Measurements from ENCODE around the gene P2RY11. TPM values are rescaled to one million over a fixed set of nuclear protein-coding genes. Genes with fewer than 3 reads are reported as not detected.
A peak's percentile ranks its signal among the peaks of the same experiment; 100 is the strongest.

P2RY11 gene
- total RNA-seq, 2 donors from 2014 or later: 46.6 to 50.8 TPM

- Mint-ChIP-seq H3K27me3 (no peaks in the 10 kb centered on the region), H3K4me3 (no peak overlapping the region), H3K27ac (no peak overlapping the region), H3K4me1 (peaks cover 7% of the 10 kb centered on the region), H3K36me3 (ENCODE audit: low read depth) (peaks cover 3% of the 10 kb centered on the region)
- DNase-seq: no peak
- no peaks in the 10 kb centered on the region for H3K9me3 ChIP-seq (ENCODE audit: control insufficient read depth, low read length, poor library complexity, severe bottlenecking)
- ATAC-seq: no peak
Measured at GRCh38 chr19:10124429-10124828, 12.9 kb downstream of the P2RY11 start.

GRCh38 chr19:10126213-10126639 lies 14.7 kb downstream of the P2RY11 start:
- Mint-ChIP-seq H3K4me1 (peaks cover 4% of the 10 kb centered on the region), H3K4me3 (no peak overlapping the region), H3K36me3 (ENCODE audit: low read depth) (no peaks in the 10 kb centered on the region), H3K27me3 (no peaks in the 10 kb centered on the region), H3K27ac (peak overlapping the region; percentile 45)
- DNase-seq: no peak
- peak; percentile 39 for ATAC-seq
- H3K9me3 ChIP-seq (ENCODE audit: control insufficient read depth, low read length, poor library complexity, severe bottlenecking): no peaks in the 10 kb centered on the region

DNA sequence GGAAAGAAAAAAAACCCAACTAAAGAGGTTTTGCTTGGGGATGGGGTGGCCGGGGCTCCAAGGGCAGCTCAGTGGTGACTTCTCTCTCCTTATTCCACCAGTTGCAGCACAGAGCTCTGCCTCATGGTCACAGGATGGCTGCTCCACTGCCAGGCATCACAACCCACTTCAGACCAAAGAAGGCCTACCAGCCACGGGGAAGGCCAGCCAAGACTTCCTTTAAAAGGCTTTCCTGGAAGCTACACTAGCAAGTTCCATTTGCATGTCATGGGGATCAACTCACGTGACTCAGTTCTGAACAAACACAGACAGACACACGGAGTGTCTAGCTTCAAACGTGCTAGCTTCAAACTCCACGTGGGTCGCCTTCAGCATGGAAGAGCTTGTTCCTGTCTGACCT lies 21.4 kb downstream of the P2RY11 start:
- Mint-ChIP-seq H3K4me3 (no peak overlapping the region), H3K27ac (no peak overlapping the region), H3K27me3 (no peaks in the 10 kb centered on the region), H3K36me3 (ENCODE audit: low read depth) (peaks cover 7% of the 10 kb centered on the region), H3K4me1 (peaks cover 5% of the 10 kb centered on the region)
- ATAC-seq (no peak), DNase-seq (no peak)
- H3K9me3 ChIP-seq (ENCODE audit: control insufficient read depth, low read length, poor library complexity, severe bottlenecking): no peaks in the 10 kb centered on the region

GRCh38 chr19:10133596-10133995 lies 22.1 kb downstream of the P2RY11 start:
- DNase-seq (no peak), ATAC-seq (no peak)
- Mint-ChIP-seq H3K4me3 (no peak overlapping the region), H3K27me3 (no peaks in the 10 kb centered on the region), H3K4me1 (peaks cover 5% of the 10 kb centered on the region), H3K27ac (no peak overlapping the region), H3K36me3 (ENCODE audit: low read depth) (peaks cover 7% of the 10 kb centered on the region)
- no peaks in the 10 kb centered on the region for H3K9me3 ChIP-seq (ENCODE audit: control insufficient read depth, low read length, poor library complexity, severe bottlenecking)

DNA sequence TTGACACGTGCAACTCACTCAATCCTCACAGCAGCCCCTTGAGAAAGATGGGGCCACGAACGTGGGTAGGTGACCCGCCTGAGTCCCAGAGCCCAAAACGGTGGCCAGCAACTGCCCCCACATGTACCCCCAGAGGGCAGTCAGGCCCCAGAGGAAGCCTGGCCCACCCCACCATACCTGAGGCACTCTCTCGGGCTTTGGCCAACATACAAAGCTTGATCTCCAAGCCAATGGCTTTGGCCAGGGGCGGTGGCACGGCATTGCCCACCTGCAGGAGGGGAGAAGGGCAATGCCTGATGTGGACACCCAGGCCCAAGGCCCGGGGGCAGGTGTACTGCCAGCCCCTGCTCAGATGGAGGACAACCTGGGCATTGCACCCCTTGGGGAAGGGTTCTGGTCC lies 22.5 kb downstream of the P2RY11 start:
- H3K9me3 ChIP-seq (ENCODE audit: control insufficient read depth, low read length, poor library complexity, severe bottlenecking): no peaks in the 10 kb centered on the region
- DNase-seq (no peak), ATAC-seq (no peak)
- H3K4me1 Mint-ChIP-seq: peaks cover 5% of the 10 kb centered on the region
- H3K4me3 Mint-ChIP-seq: no peak overlapping the region
- H3K27ac Mint-ChIP-seq: no peak overlapping the region
- no peaks in the 10 kb centered on the region for H3K27me3 Mint-ChIP-seq
- H3K36me3 Mint-ChIP-seq (ENCODE audit: low read depth): peaks cover 7% of the 10 kb centered on the region

GRCh38 chr19:10135551-10136334 lies 24.2 kb downstream of the P2RY11 start:
- DNase-seq (no peak), ATAC-seq (no peak)
- Mint-ChIP-seq H3K27ac (peak overlapping the region; percentile 9), H3K36me3 (ENCODE audit: low read depth) (peaks cover 7% of the 10 kb centered on the region), H3K4me3 (no peak overlapping the region), H3K4me1 (peaks cover 8% of the 10 kb centered on the region), H3K27me3 (no peaks in the 10 kb centered on the region)
- H3K9me3 ChIP-seq (ENCODE audit: control insufficient read depth, low read length, poor library complexity, severe bottlenecking): no peaks in the 10 kb centered on the region

DNA sequence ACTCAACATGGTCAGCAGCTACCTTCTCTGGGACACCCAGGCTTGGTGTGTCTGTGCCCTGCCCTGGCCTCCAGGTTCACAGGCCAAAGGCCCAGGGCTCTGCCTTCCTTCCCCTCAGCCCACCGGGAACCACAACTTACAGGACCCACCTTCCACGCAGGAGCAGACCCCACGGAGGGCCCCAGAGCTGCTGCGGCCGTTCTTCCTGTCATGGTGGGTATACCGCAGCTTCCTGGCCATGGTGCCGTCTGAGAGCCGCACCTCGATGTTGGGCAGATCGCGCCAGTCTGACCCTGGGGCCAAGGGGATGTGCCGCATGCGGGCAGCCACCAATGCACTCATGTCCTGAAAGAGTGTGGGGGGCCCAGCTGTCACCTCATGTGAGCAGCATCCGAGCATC lies 25.4 kb downstream of the P2RY11 start:
- peaks cover 7% of the 10 kb centered on the region for H3K4me1 Mint-ChIP-seq
- no peak for DNase-seq
- H3K27me3 Mint-ChIP-seq: no peaks in the 10 kb centered on the region
- H3K27ac Mint-ChIP-seq: no peak overlapping the region
- no peak overlapping the region for H3K4me3 Mint-ChIP-seq
- ATAC-seq: no peak
- peaks cover 5% of the 10 kb centered on the region for H3K36me3 Mint-ChIP-seq (ENCODE audit: low read depth)
- H3K9me3 ChIP-seq (ENCODE audit: control insufficient read depth, low read length, poor library complexity, severe bottlenecking): no peaks in the 10 kb centered on the region

- H3K27ac Mint-ChIP-seq: peak overlapping the region; percentile 29
- ATAC-seq (no peak), DNase-seq (no peak)
- no peaks in the 10 kb centered on the region for H3K9me3 ChIP-seq (ENCODE audit: control insufficient read depth, low read length, poor library complexity, severe bottlenecking)
- peaks cover 12% of the 10 kb centered on the region for H3K4me1 Mint-ChIP-seq
- no peak overlapping the region for H3K4me3 Mint-ChIP-seq
- peaks cover 3% of the 10 kb centered on the region for H3K36me3 Mint-ChIP-seq (ENCODE audit: low read depth)
- no peaks in the 10 kb centered on the region for H3K27me3 Mint-ChIP-seq
Measured at GRCh38 chr19:10137751-10138682, 26.5 kb downstream of the P2RY11 start.

DNA sequence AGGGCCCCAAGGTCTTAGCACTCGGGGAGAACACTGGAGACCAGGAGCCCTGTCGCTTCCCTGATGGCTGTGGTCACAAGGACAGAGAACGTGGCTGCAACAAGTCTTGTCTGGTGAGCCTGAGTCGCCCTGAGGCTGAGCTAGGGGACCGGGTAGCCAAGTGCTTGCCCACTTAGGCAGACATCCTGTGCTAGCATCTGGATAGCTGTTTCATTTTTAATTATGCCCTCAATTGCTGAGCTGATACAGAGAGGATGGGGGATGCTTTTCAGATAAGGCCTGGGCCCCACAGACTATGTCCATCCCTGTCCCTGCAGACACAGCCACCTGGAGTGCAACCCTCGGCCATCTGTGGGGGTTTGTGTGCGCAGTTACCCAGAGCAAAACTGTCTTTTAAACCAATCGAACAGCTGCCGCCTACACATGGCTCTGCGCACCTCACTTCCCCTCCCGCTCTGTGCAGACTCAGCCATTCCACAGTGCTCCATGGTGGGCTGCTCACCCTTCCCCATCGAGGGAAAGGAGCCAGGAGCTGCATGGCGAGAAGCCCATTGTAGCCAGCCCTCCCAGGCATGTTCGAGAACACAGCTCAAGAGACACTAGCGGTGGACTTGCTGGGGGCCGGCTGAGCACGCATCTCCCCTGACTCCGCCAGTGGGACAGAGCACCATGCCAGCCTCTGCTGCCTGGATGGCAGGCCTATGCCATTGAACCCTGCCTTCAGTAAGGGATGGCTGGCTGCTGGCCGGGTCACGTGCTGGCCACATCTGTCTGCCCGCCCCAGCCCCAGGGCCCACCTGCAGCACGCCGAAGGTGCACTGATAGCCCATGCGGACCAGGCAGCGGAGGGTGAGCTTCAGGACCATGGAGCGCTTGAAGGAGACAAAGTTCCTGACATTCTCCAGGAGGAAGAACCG lies 27.6 kb downstream of the P2RY11 start:
- H3K4me1 Mint-ChIP-seq: peaks cover 15% of the 10 kb centered on the region
- no peak overlapping the region for H3K4me3 Mint-ChIP-seq
- no peaks in the 10 kb centered on the region for H3K27me3 Mint-ChIP-seq
- peaks cover 2% of the 10 kb centered on the region for H3K36me3 Mint-ChIP-seq (ENCODE audit: low read depth)
- DNase-seq (no peak), ATAC-seq (no peak)
- H3K27ac Mint-ChIP-seq: peak overlapping the region; percentile 29
- no peaks in the 10 kb centered on the region for H3K9me3 ChIP-seq (ENCODE audit: control insufficient read depth, low read length, poor library complexity, severe bottlenecking)

- H3K9me3 ChIP-seq (ENCODE audit: control insufficient read depth, low read length, poor library complexity, severe bottlenecking): no peaks in the 10 kb centered on the region
- H3K4me3 Mint-ChIP-seq: no peak overlapping the region
- peaks cover 2% of the 10 kb centered on the region for H3K36me3 Mint-ChIP-seq (ENCODE audit: low read depth)
- peaks cover 19% of the 10 kb centered on the region for H3K4me1 Mint-ChIP-seq
- no peak for DNase-seq
- no peak overlapping the region for H3K27ac Mint-ChIP-seq
- ATAC-seq: no peak
- H3K27me3 Mint-ChIP-seq: no peaks in the 10 kb centered on the region
Measured at GRCh38 chr19:10139952-10140351, 28.5 kb downstream of the P2RY11 start.

- no peak for DNase-seq
- peaks cover 3% of the 10 kb centered on the region for H3K36me3 Mint-ChIP-seq (ENCODE audit: low read depth)
- no peak overlapping the region for H3K4me3 Mint-ChIP-seq
- no peaks in the 10 kb centered on the region for H3K9me3 ChIP-seq (ENCODE audit: control insufficient read depth, low read length, poor library complexity, severe bottlenecking)
- H3K27ac Mint-ChIP-seq: peak overlapping the region; percentile 92
- ATAC-seq: no peak
- no peaks in the 10 kb centered on the region for H3K27me3 Mint-ChIP-seq
- H3K4me1 Mint-ChIP-seq: peaks cover 24% of the 10 kb centered on the region
Measured at GRCh38 chr19:10141479-10141878, 30.0 kb downstream of the P2RY11 start.

GRCh38 chr19:10141973-10142372 lies 30.5 kb downstream of the P2RY11 start:
- peak overlapping the region; percentile 92 for H3K27ac Mint-ChIP-seq
- H3K4me3 Mint-ChIP-seq: peak overlapping the region; percentile 70
- H3K27me3 Mint-ChIP-seq: no peaks in the 10 kb centered on the region
- no peak for ATAC-seq
- DNase-seq: no peak
- H3K36me3 Mint-ChIP-seq (ENCODE audit: low read depth): peaks cover 3% of the 10 kb centered on the region
- no peaks in the 10 kb centered on the region for H3K9me3 ChIP-seq (ENCODE audit: control insufficient read depth, low read length, poor library complexity, severe bottlenecking)
- H3K4me1 Mint-ChIP-seq: peaks cover 25% of the 10 kb centered on the region

All from T-helper 17 cell (primary cell).